Activated CD4-positive, alpha-beta T cell treated with anti-CD3 and anti-CD28 coated beads for 1 hour (primary cell): ENCODE measurements around the gene RPS6KB2.
A peak's percentile ranks its signal among the peaks of the same experiment; 100 is the strongest.
"Not testable (repeated sequence)": the region's sequence is repeated elsewhere in the genome, so short reads cannot be mapped to it uniquely, and the experiment has no call there.

ENCODE experiments used
- DNase-seq: peaks from one replicate; pipeline ENCODE4 v3.0.0-alpha.2; 2020

Gene RPS6KB2

DNA sequence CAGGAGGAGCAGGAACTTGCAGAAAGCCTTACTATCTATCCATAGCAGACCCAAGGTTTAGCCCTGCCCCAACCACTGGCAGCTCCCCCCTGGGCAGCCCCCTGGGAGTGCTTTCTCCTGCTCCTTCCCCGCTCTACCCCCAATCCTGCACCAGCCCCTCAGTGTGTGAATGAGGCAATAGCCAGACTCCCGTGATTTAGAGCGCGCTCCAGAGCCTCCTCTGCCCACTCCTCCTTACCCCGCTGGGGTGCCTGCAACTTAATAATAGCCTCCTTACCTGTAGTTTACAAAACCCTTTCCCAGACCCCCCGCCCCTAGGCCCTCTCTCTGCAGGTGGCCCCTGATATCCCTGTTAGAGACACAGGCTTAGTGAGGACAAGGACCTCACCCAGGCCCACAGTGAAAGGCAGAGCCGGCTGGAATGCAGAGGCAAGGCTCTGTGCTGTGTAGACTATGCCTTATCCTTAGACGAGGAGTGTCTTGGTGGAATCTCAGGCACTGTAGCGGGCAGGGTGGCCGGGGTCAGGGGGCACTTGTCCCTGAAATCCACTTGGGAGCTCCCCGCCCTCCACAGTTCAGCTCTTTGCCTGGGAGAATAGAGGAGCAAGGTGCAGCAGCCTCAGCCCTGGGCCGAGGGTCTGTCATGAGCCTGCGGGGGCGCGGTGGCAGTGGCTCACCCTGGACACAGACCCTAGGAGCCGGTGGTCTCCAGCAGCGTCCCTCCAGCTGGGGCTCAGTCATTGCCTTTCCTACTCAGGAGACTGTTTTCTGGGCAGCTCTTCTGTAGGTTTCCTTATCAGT lies 17.1 kb upstream of the RPS6KB2 start:
- DNase-seq, result no peak

DNA sequence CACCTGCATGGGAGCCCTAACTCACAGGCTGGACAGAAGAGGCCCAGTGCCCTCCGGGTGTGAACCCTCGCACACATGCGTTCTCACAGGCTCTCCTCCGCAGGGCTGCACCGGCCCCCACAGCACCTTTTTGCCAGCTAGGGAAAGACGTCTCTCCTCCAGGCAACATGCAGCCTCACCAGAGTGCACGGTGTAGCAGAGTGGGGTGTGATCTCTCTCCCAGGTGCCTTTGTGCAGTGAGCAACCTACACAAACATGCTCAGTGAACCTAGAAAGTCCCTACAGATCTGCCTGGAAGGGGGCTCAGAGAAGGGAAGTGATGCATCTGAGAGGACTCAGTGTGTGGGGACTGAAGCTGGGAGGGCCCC lies 16.5 kb upstream of the RPS6KB2 start:
- no peak for DNase-seq

DNA sequence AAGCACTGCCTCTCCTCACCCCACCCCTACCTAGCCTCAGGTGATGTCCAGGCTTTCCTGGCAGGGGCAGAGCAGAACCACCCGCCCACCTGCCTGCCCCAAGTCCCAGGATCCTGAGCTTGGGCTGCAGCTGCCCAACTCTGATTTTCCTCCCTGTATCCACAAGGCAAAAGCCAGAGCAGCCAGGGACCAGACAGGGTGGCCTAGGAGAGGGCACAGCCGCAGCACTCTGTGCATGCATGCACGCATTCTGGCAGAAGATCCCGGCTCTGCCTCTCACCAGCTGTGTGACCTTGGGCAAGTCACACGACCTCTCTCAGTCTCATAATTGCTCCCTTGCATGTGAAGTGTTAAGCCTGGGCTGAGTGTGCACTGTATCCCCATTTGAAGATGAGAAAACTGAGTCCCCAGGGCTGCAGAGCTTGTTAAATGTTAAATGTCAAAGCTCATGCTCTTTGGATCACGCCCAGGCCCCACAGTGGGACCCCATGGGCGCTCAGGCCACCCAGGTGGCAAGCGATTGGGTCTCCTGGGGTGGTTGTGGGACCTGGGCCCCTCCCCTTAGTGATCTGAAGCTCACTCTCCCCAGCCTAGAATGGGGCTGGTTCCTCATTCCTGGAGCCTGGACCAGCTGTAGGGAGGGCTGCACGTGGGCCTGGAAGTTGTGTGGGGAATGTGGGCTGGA lies 15.7 kb upstream of the RPS6KB2 start:
- no peak for DNase-seq

DNA sequence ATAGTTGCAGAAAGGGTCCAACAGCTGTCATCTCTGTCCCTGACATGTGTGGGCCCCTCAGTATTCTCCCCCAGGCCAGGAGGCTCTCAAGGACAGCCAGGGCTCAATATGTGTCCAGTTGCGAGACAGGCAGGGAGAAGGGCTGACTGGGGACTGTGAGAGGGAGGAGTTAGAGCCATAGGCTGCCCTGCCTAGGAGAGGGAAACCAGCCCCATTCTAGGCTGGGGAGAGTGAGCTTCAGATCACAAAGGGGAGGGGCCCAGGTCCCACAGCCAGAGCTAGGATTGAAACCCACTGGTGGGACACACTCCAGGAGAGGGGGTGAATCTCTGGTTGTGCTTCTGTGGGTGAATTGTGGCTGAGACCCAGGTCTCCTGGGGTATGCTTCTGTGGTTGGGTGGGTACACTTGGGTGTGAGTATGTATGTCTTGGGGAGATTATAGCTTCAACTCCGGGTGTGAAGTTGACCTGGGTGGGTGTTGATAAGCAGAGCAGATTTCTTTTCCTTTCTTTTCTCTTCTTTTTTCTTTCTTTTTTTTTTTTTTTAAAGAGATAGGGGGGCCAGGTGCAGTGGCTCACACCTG lies 14.9 kb upstream of the RPS6KB2 start:
- DNase-seq, result no peak

DNA sequence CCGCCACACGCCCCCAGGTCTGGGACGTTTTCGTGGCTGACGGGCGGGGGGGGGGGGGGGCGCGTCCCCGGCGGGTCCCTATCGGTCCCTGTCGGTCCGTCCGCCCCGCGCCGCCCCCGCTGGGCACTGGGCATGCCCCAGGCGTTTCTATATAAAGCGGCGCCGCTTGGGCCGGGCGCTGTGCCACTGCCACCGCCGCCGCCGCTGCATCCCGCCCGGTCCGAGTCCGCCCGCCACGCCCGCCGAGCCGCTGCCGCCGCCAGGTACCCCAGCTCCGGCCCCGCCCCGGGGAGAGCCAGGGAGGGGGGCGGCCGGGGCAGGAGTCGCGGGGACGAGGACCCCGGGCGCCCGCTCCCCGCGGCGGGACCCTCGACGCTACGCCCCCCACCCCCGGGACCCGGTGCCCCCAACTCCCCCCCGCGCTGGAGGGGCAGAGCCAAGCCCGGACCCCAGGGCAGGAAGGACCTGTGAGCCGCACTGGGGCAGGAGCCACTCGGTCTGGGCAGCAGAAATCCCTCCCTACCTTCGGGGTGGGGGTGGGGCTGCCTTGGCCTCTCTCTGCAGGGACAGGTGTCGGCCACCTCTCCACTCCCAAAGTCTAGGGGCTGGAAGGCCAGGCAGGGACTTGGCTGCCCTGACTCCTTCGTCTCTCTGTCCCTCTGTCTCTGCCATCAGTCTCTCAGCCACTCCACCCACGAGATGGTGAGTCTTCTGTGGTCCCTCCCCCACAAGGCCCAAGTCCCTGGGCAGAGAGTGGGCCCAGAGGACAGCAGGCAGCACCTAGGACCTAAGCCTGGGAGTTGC lies 12.6 kb upstream of the RPS6KB2 start, which contains the start of gene CARNS1:
TSS of gene CARNS1 (plus strand) at position 178 of the 804 bp plus-strand sequence. CDS start at position 700, 522 bp downstream.
- no peak for DNase-seq

DNA sequence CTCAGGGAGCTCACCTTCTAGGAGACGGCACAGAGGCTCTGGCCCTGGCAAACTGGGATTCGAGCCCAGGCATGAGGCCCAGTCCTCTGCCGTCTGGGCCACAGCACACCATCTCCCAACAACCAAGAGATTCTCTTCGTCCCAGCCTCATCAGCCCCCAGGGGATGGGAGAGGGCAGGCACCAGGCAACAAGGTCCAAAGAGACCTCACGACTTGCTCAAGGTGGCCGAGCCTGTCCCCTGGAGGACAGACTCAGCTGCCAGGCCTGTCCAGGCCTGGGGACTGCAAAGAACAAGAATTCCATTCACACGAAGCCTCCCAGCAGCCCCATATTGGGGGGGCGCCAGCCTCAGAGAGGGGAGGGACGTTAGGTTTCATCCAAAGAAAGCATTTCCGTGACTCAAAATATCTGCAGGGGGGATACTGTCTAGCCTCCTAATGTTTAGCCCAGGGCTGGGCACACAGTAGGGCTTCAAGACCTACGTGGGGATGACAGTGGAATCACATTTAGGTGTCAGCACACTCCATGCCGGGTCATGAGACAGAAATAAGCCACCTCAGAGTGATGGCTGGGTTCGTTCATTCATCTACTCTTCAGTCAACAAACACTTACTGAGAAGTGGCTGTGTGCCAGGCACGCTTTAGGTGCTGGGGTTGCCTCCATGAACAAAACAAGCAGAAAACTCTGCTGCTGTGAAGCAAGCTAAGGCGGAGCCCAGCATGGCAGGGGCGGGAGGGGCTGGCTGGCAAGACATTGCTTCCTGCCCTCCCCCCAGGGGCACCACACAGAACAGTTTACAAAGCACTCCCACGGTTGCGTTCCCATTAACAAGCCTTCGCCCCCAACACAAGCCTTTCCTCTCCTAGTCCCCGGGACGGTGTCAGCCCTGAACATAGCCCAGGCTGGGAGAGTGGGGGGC lies 11.6 kb upstream of the RPS6KB2 start:
- DNase-seq, result peak; percentile 75

DNA sequence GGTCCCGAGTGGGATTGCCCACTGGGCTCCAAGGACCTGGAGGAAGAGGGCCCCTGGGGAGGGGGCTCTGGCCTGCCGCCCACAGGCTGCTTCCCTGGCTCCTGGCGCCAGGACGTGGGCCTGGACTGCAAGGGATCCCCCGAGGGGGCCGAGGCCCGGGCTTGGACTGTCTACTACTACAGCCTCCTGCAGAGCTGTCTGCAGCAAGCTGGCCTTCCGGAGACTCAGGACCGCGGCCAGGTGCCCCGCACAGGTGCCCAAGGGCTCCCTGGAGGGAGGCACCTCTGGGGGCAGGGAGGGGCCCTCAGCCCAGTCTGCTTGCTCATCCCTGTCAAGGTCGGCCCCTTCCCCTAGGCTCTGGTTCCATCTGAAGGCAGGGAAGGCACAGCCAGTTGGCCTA lies 10.9 kb upstream of the RPS6KB2 start:
- DNase-seq, result no peak

DNA sequence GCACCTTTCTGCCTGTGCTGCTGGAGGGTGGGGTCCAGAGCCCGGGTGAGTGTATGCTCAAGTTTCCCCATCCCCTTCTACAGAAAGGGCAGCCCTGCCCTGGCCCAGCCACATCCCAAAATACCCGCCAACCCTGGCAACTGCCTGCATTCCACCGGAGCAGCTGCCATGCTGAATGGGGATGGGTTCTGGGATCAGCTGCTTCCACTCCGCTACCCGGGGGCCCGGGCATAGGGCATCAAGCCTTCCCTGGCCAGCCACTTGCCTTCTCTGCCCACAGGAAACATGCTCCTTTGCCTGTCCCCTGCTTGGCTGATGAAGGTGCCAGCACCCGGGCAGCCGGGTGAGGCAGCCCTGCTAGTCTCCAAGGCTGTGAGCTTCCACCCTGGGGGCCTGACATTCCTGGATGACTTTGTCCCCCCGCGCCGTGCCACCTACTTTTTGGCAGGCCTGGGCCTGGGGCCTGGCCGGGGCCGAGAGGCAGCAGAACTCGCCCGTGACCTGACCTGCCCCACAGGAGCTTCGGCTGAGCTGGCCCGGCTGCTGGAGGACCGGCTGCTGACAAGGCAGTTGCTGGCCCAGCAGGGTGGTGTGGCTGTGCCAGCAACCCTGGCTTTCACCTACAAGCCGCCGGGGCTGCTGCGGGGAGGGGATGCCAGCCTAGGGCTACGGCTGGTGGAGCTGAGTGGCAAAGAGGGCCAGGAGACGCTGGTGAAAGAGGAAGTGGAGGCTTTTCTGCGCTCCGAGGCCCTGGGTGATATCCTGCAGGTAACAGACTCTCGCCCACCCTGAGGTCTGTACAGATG lies 9.6 kb upstream of the RPS6KB2 start:
- DNase-seq, result no peak

DNA sequence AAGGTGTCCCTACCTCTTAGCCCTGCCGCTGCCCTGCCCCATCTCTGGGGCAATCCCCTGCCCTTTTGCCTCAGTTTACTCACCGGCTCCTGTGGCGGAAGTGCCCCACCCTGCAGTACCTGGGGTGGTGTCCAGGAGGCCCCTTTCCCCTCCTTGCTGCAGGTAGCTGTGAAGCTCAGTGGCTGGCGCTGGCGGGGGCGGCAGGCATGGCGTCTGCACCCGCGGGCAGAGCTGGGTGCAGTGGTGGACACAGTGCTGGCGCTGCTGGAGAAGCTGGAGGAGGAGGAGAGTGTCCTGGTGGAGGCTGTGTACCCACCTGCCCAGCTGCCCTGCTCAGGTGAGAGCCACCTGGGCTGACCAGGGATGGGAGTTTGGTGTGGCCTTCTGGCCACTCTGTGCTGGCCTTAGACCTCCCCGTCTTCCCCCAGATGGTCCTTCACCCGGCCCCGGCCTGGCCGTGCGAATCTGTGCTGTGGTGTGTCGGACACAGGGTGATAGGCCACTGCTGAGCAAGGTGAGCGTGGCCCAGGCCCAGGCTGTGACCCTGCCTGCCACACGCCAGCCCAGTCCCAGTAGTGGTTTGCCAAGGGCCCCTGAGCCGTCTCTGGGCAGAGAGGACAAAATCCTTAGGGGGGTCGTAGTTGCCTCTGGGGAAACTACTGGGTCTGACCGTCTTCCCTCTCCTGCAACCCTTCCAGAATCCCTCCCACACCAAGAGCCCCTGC lies 8.8 kb upstream of the RPS6KB2 start:
- no peak for DNase-seq

DNA sequence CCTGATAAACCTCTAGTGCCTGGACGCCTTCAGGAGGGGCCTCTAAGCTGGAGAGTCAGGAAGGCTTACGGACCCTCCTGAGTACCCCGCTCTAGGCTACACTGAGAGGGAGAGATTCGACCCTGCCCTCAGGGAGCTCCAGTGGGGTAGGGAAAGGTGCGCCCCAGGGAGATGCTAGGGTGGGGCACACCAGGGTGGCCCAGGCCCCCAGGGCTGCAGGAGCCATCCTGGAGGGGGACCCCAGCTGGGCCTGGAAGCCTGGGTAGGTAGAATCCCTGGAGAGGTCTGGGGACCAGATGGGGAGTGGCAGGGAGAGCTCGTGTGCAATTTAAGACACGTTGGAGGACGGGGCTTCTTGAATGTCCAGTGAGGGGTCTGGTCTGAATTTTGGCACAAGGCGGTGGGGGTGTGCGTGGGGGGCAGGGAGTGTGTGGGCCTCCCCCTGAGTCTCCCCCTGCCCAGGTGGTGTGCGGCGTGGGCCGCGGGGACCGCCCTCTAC lies 8.1 kb upstream of the RPS6KB2 start:
- no peak for DNase-seq

DNA sequence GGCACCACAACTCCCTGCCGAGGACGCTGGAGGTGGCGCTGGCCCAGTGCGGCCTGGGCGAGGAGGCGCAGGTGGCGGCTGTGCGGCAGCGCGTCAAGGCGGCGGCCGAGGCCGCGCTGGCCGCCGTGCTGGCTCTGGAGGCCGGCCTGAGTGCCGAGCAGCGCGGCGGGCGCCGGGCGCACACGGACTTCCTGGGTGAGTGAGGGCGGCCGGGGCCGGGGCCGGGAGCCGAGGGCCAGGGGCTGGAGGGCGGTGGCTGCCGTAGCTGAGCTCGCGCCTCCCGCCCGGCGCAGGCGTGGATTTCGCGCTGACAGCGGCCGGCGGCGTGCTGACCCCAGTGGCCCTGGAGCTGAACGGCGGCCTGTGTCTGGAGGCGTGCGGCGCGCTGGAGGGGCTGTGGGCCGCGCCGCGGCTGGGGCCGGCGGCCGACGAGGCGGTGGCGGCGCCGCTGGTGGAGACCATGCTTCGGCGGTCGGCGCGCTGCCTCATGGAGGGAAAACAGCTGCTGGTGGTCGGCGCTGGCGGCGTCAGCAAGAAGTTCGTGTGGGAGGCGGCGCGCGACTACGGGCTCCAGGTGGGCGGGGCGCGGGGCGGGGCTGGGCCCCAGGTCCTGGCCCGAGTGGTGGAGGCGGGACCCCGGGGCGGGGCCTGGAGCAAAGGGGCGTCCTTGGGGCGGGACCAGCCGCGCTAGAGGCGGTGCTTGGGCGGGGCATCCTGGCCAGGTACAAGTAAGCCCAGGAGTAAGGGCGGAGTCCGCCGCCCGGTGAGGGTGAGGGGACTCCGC lies 7.5 kb upstream of the RPS6KB2 start:
- peak; percentile 99 for DNase-seq

DNA sequence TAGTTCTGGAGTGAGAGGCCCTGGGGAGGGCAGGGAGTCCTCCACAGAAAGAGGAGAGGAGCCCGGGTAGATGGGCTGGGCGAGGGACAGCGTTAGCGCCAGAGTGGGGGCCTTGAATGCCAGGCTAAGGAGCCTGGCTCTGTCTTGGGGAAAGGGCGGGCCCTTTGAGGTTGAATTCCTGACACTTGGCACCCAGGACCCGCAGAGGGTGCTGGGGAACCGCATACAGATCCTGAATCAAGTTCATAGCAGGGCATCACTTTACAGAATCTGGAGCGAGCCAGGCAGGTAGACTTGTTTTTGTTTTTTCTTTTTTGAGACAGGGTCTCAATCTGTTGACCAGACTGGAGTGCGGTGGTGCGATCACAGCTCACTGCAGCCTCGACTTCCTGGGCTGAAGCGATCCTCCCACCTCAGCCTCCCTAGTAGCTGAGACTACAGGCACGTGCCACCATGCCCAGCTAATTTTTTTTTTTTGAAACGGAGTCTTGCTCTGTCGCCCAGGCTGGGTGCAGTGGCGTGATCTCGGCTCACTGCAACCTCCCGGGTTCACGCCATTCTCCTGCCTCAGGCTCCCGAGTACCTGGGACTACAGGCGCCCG lies 6.8 kb upstream of the RPS6KB2 start:
- no peak for DNase-seq

DNA sequence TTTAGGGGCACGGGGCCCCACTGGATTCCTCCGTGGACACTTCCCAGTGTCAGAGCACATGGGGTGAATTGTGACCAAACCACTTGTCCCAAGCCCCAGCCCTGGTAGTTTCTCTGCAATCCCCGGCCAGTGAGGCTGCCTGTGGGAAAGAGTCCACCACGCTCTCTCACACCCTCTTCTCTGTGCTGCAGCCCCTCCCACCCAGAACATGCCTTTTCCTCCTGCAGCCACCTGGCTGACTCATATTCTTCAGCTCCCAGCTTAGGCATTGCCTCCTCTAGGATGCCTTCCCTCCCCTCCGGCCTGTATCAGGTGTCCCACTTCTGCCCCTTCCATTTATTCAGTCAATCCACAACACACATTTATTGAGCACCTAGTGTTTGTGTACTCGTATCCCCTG lies 5.4 kb upstream of the RPS6KB2 start:
- no peak for DNase-seq

DNA sequence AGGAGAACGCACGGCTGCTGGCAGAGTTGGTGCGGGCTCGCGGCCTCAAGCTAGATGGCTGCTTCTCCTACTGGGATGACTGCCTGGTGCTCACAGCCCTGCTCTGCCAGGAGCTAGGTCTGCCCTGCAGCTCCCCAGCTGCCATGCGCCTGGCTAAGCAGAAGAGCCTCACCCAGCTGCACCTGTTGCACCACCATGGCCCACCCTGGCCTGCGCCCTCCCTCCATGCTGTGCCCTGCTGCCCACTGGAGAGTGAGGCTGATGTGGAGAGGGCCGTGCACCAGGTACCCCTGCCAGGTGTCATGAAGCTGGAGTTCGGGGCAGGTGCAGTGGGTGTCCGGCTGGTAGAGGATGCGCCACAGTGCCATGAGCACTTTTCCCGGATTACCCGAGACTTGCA lies 4.8 kb upstream of the RPS6KB2 start:
- no peak for DNase-seq

DNA sequence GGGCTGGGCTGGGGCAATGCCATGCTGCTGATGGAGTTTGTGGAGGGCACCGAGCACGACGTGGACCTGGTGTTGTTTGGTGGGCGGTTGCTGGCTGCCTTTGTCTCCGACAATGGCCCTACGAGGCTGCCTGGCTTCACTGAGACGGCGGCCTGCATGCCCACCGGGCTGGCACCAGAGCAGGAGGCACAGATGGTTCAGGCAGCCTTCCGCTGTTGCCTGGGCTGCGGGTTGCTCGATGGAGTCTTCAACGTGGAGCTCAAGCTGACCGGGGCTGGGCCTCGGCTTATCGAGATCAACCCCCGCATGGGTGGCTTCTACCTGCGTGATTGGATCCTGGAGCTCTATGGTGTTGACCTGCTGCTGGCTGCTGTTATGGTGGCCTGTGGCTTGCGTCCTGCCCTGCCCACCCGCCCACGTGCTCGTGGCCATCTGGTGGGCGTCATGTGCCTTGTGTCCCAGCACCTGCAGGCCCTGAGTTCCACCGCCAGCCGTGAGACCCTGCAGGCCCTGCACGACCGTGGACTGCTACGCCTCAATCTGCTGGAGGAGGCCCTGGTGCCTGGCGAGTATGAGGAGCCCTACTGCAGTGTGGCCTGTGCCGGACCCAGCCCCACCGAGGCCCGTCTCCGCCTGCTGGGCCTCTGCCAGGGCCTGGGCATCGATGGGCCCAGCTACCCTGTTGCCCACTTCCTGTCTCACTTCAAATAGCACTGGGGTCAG lies 4.2 kb upstream of the RPS6KB2 start:
- DNase-seq, result no peak

DNA sequence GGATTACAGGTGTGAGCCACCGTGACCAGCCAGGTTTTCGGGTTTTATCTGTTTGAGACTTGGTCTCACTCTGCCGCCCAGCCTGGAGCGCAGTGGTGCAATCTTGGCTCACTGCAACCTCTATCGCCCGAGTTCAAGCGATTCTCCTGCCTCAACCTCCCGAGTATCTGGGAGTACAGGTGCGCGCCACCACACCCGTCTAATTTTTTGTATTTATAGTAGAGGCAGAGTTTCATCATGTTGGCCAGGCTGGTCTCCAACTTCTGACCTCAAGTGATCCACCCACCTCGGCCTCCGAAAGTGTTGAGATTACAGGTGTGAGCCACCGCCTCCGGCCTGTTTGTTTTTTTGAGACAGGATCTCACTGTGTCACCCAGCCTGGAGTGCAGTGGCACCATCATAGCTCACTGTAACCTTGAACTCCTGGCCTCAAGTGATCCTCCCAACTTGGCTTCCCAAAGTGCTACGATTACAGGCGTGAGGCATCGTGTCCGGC lies 882 bp upstream of the RPS6KB2 start:
- not testable (repeated sequence) for DNase-seq

DNA sequence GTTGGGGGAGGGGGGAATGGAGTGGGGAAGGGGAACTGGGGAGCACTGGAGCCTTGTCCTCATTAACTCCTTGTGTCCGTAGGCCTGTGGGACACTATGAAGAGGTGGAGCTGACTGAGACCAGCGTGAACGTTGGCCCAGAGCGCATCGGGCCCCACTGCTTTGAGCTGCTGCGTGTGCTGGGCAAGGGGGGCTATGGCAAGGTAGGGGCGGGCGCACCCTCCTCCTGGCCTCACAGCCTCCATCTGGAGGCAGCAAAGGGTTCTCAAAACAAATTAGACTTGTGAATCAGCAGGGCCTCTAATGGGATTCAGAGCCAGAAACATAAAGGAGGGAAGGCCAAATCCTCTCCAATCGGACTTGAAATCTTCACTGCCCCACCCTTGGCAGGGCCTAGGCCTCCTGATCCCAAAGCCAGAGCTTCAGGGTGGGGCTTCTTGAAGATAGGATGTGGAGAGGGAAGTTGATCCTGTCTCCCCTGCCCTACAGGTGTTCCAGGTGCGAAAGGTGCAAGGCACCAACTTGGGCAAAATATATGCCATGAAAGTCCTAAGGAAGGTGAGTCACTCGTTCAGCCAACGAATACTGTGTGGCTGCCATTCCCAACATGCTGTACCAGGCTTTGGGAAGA lies 859 bp downstream of the RPS6KB2 start:
- no peak for DNase-seq

DNA sequence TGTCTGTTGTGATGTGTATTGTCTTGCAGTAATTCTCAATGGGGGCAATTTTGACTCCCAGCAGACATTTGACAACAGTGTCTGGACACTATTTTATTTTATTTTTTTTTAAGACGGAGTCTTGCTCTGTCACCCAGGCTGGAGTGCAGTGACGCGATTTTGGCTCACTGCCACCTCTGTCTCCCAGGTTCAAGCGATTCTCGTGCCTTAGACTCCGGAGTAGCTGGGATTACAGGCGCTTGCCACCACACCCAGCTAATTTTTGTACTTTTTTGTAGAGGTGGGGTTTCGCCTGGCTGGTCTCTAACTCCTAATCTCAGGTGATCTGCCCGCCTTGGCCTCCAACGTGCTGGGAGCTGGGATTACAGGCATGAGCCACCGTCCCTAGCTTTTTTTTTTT lies 1.4 kb downstream of the RPS6KB2 start:
- no peak for DNase-seq
